ENCODE results near the gene POPDC3. TPM values are rescaled to one million over a fixed set of nuclear protein-coding genes. Genes with fewer than 3 reads are reported as not detected.

Gene POPDC3
- total RNA-seq, 1 donor = not detected

DNA sequence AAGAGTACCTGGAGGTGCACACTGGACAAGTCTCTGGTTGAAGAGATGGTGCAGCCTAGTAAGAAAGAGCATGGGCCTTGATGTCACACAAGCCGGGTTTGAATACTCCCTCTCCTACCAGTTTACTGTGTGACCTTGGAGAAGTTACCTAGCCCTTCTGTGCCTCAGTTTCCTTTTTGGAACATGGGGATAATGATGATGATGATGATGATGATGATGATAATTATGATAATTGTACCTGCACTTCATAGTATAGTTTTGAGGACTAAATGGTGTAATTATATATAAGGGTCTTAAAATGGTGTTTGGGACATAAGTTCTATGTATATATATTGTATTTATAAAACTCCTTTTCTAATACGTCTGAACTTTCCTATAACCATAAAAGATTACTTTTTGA is 41.7 kb downstream of the POPDC3 start:
- Histone ChIP-seq H3K27me3 (ENCODE audit: insufficient read depth, low read length) (peaks cover 83% of the 10 kb centered on the region), H3K4me3 (ENCODE audit: low read length) (no peak overlapping the region), H3K9me3 (ENCODE audit: low read depth, low read length) (no peaks in the 10 kb centered on the region), H3K4me1 (ENCODE audit: insufficient read depth, low read length) (peaks cover 13% of the 10 kb centered on the region)

- Histone ChIP-seq H3K4me3 (ENCODE audit: low read length) (peak overlapping the region; percentile 12), H3K27me3 (ENCODE audit: insufficient read depth, low read length) (peaks cover 88% of the 10 kb centered on the region), H3K9me3 (ENCODE audit: low read depth, low read length) (no peaks in the 10 kb centered on the region), H3K4me1 (ENCODE audit: insufficient read depth, low read length) (peaks cover 13% of the 10 kb centered on the region)
Measured at GRCh38 chr6:105137388-105137787, 42.4 kb downstream of the POPDC3 start.

DNA sequence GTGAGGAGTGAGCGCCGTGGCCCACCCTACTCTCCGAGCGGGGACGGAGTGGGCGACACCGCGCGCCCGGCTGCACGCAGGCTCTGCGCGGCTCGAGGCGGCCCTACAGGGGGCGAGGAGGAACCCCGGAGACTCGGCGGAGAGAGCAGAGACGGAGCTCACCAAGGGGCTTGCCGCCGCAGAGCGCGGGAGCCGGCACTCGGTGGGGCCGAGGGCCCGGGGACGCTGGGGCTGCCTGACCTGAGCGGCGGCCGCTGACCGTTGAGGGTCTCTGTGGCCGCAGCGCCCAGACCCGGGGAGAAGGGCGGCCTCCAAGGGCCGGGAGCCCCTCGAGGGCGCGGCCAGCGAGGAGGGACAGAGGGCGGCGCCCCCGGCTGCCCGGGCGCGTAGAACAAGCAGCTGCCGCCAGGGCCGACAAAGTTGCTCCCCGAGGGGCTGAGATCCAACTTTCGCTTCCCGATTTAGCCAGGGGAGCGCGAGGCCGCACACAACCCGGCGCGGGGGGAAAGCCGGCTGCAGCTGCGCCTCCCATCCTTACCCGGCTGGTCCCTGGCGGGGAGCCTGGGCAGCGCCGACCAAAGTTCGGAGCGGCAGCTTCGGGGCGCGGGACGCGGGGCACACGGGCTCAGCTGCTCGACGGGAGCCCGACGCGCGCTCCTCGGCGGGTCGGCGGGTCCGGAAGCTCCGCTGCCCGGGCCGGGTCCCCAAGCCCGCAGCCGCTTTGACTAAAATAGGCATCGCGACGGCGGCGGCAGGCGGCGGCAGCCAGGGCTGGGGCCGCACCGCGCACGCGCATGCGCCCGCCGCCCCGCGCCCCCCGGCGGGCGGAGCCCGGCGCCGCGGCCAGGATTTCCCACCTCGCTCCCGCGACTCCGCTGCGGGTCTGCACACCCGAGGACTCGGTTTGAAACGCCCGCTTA is 43.1 kb downstream of the POPDC3 start:
- H3K27me3 ChIP-seq (ENCODE audit: insufficient read depth, low read length) = peaks cover 89% of the 10 kb centered on the region
- H3K4me3 ChIP-seq (ENCODE audit: low read length) = peak overlapping the region; percentile 27
- no peaks in the 10 kb centered on the region for H3K9me3 ChIP-seq (ENCODE audit: low read depth, low read length)
- peaks cover 13% of the 10 kb centered on the region for H3K4me1 ChIP-seq (ENCODE audit: insufficient read depth, low read length)

DNA sequence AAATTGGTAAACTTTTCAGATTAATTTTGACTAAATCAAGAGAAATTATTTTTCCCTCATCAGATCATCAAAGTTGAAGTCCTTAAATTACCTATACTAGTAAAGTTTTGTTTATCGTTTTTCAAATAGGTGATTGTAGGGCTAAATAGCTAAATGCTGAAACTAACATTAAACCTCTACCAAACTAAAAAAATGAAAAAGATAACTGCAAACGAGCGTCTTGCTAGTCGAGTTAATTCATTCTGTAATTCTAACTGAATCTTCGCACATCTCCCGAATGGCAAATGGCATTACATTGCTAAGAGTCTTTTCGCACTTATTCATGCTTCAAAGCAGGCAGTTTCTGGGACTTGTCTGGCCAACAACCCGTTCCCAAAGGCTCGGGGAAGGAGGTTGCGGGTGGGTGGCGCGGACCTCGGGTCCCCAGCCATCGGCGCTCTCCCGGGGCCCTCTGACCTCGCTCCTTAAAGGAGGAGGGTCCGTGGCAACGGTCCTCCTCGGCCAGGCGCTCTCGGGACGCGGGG is 43.8 kb downstream of the POPDC3 start:
- peaks cover 82% of the 10 kb centered on the region for H3K27me3 ChIP-seq (ENCODE audit: insufficient read depth, low read length)
- peaks cover 13% of the 10 kb centered on the region for H3K4me1 ChIP-seq (ENCODE audit: insufficient read depth, low read length)
- H3K9me3 ChIP-seq (ENCODE audit: low read depth, low read length) = no peaks in the 10 kb centered on the region
- no peak overlapping the region for H3K4me3 ChIP-seq (ENCODE audit: low read length)

DNA sequence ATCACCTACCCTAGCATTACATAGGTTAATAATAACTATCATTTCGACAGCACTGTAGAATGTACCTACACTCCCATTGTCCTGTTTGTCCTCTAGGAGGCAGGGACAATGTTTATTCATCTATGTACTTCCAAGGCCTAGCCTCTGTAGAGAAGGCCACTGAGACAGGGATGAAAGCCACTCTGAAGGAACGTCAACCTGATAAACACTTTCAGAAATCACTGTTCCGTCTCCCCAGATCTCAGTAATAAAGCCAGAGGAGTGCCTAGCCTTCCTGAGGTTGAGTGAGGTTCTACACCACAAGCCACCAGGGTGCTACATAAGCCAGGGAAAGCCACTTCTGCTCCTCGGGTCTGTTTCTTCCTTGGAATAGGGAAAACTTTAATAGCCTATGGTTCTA is 44.8 kb downstream of the POPDC3 start:
- H3K4me1 ChIP-seq (ENCODE audit: insufficient read depth, low read length) = peaks cover 13% of the 10 kb centered on the region
- H3K27me3 ChIP-seq (ENCODE audit: insufficient read depth, low read length) = peaks cover 78% of the 10 kb centered on the region
- H3K9me3 ChIP-seq (ENCODE audit: low read depth, low read length) = no peaks in the 10 kb centered on the region
- H3K4me3 ChIP-seq (ENCODE audit: low read length) = no peak overlapping the region

GRCh38 chr6:105122717-105123116 is 57.1 kb downstream of the POPDC3 start:
- Histone ChIP-seq H3K4me3 (ENCODE audit: low read length) (no peak overlapping the region), H3K9me3 (ENCODE audit: low read depth, low read length) (no peaks in the 10 kb centered on the region), H3K27me3 (ENCODE audit: insufficient read depth, low read length) (no peaks in the 10 kb centered on the region), H3K4me1 (ENCODE audit: insufficient read depth, low read length) (no peaks in the 10 kb centered on the region)

DNA sequence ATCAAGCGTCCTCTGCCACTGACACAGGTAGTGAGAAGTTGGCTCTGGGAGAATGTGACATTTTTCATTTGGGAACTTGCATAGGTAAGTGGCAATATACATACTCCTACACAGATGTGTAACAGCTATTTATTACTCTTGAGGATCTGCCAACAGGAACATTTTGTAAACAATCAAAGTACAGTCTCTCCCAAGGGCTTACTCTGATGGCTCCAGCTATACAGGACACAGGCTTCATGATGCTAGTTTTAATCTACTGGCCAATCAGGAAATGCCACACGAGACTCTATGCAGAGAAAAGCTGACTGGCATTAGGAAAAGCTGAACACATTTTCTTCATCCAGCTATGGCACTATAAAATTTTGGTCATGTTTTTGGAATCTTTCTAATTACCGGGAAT is 57.8 kb downstream of the POPDC3 start:
- no peaks in the 10 kb centered on the region for H3K4me1 ChIP-seq (ENCODE audit: insufficient read depth, low read length)

GRCh38 chr6:105120570-105120969 is 59.2 kb downstream of the POPDC3 start:
- H3K27me3 ChIP-seq (ENCODE audit: insufficient read depth, low read length) = no peaks in the 10 kb centered on the region
- no peaks in the 10 kb centered on the region for H3K9me3 ChIP-seq (ENCODE audit: low read depth, low read length)

More for the DNA sequence above, 57.8 kb downstream of the POPDC3 start:
- Histone ChIP-seq H3K27me3 (ENCODE audit: insufficient read depth, low read length) (no peaks in the 10 kb centered on the region), H3K4me3 (ENCODE audit: low read length) (no peak overlapping the region), H3K9me3 (ENCODE audit: low read depth, low read length) (no peaks in the 10 kb centered on the region)

DNA sequence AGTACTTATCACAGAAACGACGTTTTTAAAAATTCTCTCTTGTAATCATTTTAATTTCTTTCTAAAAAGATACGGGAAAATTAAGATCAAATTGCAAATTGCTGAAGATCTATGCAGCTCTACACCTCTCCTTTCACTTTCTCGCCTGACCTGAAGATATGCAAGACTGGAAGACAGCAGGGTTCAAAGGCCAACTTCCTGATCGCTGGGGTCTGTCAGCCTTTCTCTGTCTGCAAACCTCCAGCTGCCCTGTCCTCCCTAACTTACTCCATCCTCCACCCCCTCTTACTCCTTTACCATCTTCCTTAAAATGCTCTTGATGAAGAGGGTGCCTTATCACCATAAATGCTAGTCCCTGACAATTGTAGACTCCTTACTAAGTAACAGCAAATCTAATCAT is 63.7 kb downstream of the POPDC3 start:
- no peak overlapping the region for H3K4me3 ChIP-seq (ENCODE audit: low read length)
- no peaks in the 10 kb centered on the region for H3K9me3 ChIP-seq (ENCODE audit: low read depth, low read length)
- no peaks in the 10 kb centered on the region for H3K27me3 ChIP-seq (ENCODE audit: insufficient read depth, low read length)
- H3K4me1 ChIP-seq (ENCODE audit: insufficient read depth, low read length) = no peaks in the 10 kb centered on the region

More at GRCh38 chr6:105120570-105120969, 59.2 kb downstream of the POPDC3 start:
- no peaks in the 10 kb centered on the region for H3K4me1 ChIP-seq (ENCODE audit: insufficient read depth, low read length)
- H3K4me3 ChIP-seq (ENCODE audit: low read length) = no peak overlapping the region

GRCh38 chr6:105113422-105113821 is 66.4 kb downstream of the POPDC3 start:
- Histone ChIP-seq H3K4me3 (ENCODE audit: low read length) (no peak overlapping the region), H3K27me3 (ENCODE audit: insufficient read depth, low read length) (no peaks in the 10 kb centered on the region), H3K9me3 (ENCODE audit: low read depth, low read length) (no peaks in the 10 kb centered on the region), H3K4me1 (ENCODE audit: insufficient read depth, low read length) (no peaks in the 10 kb centered on the region)

DNA sequence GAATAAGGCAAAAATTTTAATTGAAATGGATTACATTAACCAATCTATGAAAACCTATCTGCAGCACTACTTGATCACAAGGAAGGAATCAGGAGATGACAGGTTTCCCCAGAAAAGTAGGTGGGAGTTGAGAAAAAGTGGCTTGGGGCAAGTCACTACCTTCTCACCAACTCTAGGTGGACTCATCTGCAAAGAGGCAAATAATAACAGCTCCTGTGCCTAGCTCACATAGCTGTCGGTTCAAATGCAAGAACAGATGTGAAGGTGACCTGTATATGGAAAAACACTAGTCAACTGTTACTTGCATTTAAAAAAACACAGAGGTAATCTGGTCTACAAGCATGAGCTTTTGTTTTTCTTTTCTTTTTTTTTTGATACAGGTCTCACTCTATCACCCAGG is 67.2 kb downstream of the POPDC3 start:
- no peaks in the 10 kb centered on the region for H3K27me3 ChIP-seq (ENCODE audit: insufficient read depth, low read length)
- H3K4me1 ChIP-seq (ENCODE audit: insufficient read depth, low read length) = no peaks in the 10 kb centered on the region
- H3K9me3 ChIP-seq (ENCODE audit: low read depth, low read length) = no peaks in the 10 kb centered on the region
- H3K4me3 ChIP-seq (ENCODE audit: low read length) = no peak overlapping the region

DNA sequence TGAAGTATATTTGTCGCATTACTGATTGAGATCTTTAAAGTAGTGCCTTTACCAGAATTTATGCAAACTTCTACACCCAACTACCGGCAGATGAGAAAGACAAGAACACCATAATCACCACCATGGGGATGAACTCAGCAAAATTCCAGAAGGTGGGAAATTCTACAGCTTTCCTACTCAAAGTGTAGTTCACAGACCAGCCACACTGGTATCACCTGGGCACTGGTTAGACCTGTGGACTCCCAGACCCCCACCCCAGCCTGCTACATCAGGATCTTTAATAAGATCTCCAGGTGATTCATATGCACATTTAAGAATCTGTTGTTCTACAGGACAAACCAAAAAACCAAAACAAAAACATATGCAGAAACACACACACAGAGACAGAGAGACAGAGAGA is 67.9 kb downstream of the POPDC3 start:
- Histone ChIP-seq H3K27me3 (ENCODE audit: insufficient read depth, low read length) (no peaks in the 10 kb centered on the region), H3K9me3 (ENCODE audit: low read depth, low read length) (no peaks in the 10 kb centered on the region), H3K4me1 (ENCODE audit: insufficient read depth, low read length) (no peaks in the 10 kb centered on the region), H3K4me3 (ENCODE audit: low read length) (no peak overlapping the region)

- Histone ChIP-seq H3K27me3 (ENCODE audit: insufficient read depth, low read length) (no peaks in the 10 kb centered on the region), H3K9me3 (ENCODE audit: low read depth, low read length) (no peaks in the 10 kb centered on the region), H3K4me3 (ENCODE audit: low read length) (no peak overlapping the region), H3K4me1 (ENCODE audit: insufficient read depth, low read length) (no peaks in the 10 kb centered on the region)
Measured at GRCh38 chr6:105111105-105111504, 68.7 kb downstream of the POPDC3 start.

DNA sequence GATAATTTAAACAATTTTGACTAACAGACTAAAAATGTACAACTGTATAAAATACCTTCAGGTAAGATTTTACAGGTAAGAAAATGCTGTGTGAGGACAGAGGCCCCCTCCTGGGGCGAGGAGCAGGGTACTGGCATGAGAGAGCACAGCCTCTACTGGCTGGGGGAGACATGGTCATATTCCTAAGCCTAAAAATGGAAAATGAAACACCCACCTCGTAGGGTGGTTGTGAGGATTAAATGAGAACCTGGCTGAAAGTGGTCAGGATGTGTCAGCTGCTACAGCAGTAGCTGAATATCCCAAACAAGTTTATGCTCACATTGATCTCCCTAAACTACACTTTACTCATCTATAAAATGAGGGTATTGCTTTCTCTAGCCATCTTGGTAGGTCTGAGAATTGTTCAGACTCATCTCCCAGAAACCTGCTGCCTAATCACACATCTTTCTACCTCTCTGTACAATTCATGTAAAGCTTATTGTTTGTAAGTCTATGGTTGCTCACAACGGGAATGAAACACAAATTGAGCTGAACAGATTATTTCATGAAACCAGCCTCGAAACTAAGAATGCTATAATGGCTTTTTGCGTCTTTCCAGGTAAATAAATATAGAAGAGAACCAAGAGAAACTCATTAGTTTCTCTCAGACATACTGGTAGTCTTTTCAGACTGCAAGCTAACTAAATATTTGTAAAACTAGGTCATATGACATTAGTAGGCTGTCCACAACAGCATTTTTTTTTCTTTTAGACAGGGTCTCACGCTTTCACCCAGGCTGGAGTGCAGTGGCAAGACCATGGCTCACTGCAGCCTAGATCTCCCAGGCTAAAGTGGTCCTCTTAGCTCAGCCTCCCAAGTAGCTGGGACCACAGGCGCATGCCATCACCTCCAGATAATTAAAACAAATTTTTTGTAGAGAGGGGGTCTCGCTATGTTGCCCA is 69.6 kb downstream of the POPDC3 start:
- Histone ChIP-seq H3K4me1 (ENCODE audit: insufficient read depth, low read length) (no peaks in the 10 kb centered on the region), H3K4me3 (ENCODE audit: low read length) (no peak overlapping the region), H3K27me3 (ENCODE audit: insufficient read depth, low read length) (peaks cover 1% of the 10 kb centered on the region), H3K9me3 (ENCODE audit: low read depth, low read length) (no peaks in the 10 kb centered on the region)
